Suprapubic skin (tissue), 4 donors: Measurements from ENCODE around the gene OAF.

Experiments
- POLR2A ChIP-seq, 2 donors: fragments of 450-650 bp; IDR thresholded peaks; one replicate each; pipeline ENCODE4 v1.6.1; 2017; ENCODE audit warnings: antibody characterized with exemption in 2 of 2, mild to moderate bottlenecking in 2 of 2, moderate library complexity in 2 of 2
- POLR2AphosphoS5 ChIP-seq, 3 donors: sonication (generic); formaldehyde crosslinking; IDR thresholded peaks; one replicate each; pipeline ENCODE4 v1.6.1; 2017; ENCODE audit warnings: antibody characterized with exemption in 3 of 3
- TF ChIP-seq, protein P1 (sequence below), 2 donors: fragments of 200-600 bp in 1 of 2; fragments of 450-650 bp in 1 of 2; sonication (generic) in 1 of 2; IDR thresholded peaks; one replicate each; pipeline ENCODE4 v1.5.1; 2016 to 2019; ENCODE audit warnings: antibody characterized with exemption in 2 of 2, mild to moderate bottlenecking in 1 of 2, moderate library complexity in 1 of 2

GRCh38 chr11:120228794-120229384 is 18.1 kb downstream of the OAF start:
- TF ChIP-seq, protein P1, sequence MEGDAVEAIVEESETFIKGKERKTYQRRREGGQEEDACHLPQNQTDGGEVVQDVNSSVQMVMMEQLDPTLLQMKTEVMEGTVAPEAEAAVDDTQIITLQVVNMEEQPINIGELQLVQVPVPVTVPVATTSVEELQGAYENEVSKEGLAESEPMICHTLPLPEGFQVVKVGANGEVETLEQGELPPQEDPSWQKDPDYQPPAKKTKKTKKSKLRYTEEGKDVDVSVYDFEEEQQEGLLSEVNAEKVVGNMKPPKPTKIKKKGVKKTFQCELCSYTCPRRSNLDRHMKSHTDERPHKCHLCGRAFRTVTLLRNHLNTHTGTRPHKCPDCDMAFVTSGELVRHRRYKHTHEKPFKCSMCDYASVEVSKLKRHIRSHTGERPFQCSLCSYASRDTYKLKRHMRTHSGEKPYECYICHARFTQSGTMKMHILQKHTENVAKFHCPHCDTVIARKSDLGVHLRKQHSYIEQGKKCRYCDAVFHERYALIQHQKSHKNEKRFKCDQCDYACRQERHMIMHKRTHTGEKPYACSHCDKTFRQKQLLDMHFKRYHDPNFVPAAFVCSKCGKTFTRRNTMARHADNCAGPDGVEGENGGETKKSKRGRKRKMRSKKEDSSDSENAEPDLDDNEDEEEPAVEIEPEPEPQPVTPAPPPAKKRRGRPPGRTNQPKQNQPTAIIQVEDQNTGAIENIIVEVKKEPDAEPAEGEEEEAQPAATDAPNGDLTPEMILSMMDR (IDR thresholded peaks at IDR 0.05): no peak
- TF ChIP-seq POLR2AphosphoS5 (IDR thresholded peaks at IDR 0.05) (no peak), POLR2A (IDR thresholded peaks at IDR 0.05) (no peak)
